Vagina (tissue), 2 donors: Measurements from ENCODE around the gene MIPEP. TPM values are rescaled to one million over a fixed set of nuclear protein-coding genes. Genes with fewer than 3 reads are reported as not detected.

ENCODE experiments used
- DNase-seq, 2 donors: peaks; one replicate each; pipeline ENCODE4 v3.0.0-alpha.2; 2017; ENCODE audit errors: extremely low spot score in 2 of 2
- H3K27ac ChIP-seq: fragments of 200-600 bp; sonication (generic); one replicate; pipeline ENCODE4 v1.5.1; 2019
- H3K27me3 ChIP-seq: fragments of 200-600 bp; sonication (generic); one replicate; pipeline ENCODE4 v1.5.1; 2019
- H3K36me3 ChIP-seq, 2 donors: fragments of 200-600 bp; sonication (generic); one replicate each; pipeline ENCODE4 v1.5.1; 2017 to 2019
- H3K4me1 ChIP-seq: fragments of 200-600 bp; sonication (generic); one replicate; pipeline ENCODE4 v1.5.1; 2019
- H3K4me3 ChIP-seq, 2 donors: fragments of 200-600 bp; sonication (generic); 1 replicate in 1 of 2; 2 replicates in 1 of 2; pipeline ENCODE4 v1.5.1; 2016 to 2019
- H3K9me3 ChIP-seq: fragments of 200-600 bp; sonication (generic); one replicate; pipeline ENCODE4 v1.5.1; 2019
- POLR2A ChIP-seq, 2 donors: fragments of 450-650 bp; IDR thresholded peaks; one replicate each; pipeline ENCODE4 v1.6.1; 2017; ENCODE audit warnings: antibody characterized with exemption in 2 of 2, mild to moderate bottlenecking in 2 of 2, moderate library complexity in 2 of 2
- POLR2AphosphoS5 ChIP-seq, 2 donors: sonication (generic); formaldehyde crosslinking; IDR thresholded peaks; one replicate each; pipeline ENCODE4 v1.9.0; 2017; ENCODE audit warnings: antibody characterized with exemption in 2 of 2, mild to moderate bottlenecking in 2 of 2, low read depth in 1 of 2; ENCODE audit not compliant: insufficient read depth in 1 of 2
- intact Hi-C: fragments of 100-400 bp; cut with DNase I; formaldehyde crosslinking; loops from one replicate; pipeline ENCODE4 v1.15.1; 2023
- total RNA-seq: library from RNA; depleted of rRNA; stranded (reverse); fragments of >200 nt; gene quantifications from one replicate; pipeline ENCODE4 v1.2.3, GENCODE V29; 2016
- TF ChIP-seq, protein P1 (sequence below), 3 experiments: fragments of 450-650 bp in 2 of 3; fragments of 200-600 bp in 1 of 3; sonication (generic) in 1 of 3; IDR thresholded peaks; one replicate each; pipeline ENCODE4 v1.5.1; 2017 to 2019; ENCODE audit warnings: antibody characterized with exemption in 3 of 3, mild to moderate bottlenecking in 2 of 3, moderate library complexity in 2 of 3

MIPEP gene
- total RNA-seq, 1 donor from 2014 or later, result 13.3 TPM

DNA sequence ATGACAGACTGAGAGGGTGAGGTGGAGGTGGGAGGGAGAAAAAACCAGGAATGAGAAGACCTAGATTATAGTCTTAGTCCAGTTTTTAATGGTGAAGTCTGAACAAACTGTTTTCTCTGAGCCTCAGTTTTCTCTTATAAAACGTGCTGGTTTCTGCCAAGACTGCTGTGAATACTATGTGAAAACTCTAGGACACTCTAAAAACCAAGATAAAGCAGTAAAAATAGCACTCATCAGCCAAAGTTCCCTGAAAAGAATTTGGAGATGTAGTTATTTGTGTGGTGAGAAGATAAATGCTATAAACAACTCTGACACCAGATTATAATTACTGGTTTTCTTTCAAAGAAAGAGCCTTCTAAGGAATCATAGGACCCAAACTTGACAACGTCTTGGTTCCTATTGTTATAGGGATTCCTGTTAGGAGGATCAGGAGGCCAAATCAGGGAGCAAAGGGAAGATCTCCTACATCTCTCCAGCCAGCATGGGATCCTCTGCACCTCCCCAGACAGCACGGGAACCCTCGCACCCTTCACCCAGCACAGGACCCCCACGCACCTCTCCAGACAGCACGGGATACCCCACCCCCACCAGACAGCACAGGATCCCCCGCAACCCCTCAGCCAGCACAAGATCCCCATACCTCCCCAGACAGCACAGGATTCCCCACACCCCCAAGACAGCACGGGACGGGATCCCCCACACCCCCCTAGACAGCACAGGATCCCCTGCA, 130.2 kb downstream of the MIPEP start:
- H3K27me3 ChIP-seq, result no peaks in the 10 kb centered on the region
- H3K27ac ChIP-seq, result no peak overlapping the region
- H3K9me3 ChIP-seq, result no peaks in the 10 kb centered on the region
- TF ChIP-seq, protein P1, sequence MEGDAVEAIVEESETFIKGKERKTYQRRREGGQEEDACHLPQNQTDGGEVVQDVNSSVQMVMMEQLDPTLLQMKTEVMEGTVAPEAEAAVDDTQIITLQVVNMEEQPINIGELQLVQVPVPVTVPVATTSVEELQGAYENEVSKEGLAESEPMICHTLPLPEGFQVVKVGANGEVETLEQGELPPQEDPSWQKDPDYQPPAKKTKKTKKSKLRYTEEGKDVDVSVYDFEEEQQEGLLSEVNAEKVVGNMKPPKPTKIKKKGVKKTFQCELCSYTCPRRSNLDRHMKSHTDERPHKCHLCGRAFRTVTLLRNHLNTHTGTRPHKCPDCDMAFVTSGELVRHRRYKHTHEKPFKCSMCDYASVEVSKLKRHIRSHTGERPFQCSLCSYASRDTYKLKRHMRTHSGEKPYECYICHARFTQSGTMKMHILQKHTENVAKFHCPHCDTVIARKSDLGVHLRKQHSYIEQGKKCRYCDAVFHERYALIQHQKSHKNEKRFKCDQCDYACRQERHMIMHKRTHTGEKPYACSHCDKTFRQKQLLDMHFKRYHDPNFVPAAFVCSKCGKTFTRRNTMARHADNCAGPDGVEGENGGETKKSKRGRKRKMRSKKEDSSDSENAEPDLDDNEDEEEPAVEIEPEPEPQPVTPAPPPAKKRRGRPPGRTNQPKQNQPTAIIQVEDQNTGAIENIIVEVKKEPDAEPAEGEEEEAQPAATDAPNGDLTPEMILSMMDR (IDR thresholded peaks at IDR 0.05), result no peak
- TF ChIP-seq POLR2AphosphoS5 (IDR thresholded peaks at IDR 0.05; ENCODE audit: insufficient read depth in 1 of 2, low read depth in 1 of 2) (no peak), POLR2A (IDR thresholded peaks at IDR 0.05) (no peak)
- DNase-seq, result no peak
- no peaks in the 10 kb centered on the region for H3K36me3 ChIP-seq
- intact Hi-C loops, result no loop called here
- H3K4me1 ChIP-seq, result no peaks in the 10 kb centered on the region
- H3K4me3 ChIP-seq, result no peak overlapping the region

DNA sequence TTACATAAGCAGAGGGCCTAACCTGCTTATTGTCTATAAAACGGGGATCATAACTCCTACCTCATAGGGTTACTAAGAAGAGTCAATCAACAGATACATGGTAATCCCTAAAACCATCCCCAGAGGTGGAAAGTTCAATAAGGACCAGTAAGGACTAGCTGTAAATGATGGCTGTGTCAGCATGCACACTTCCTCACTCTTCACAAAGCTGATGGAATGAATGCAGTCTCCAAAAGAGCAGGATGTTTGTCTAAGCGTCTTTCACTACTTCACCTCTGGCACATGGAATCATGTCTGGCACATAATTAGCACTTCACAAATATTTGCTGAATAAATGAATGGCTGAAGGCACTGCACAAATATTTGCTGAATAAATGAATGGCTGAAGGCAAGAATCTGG, 134.2 kb downstream of the MIPEP start:
- no peak for TF ChIP-seq POLR2AphosphoS5 (IDR thresholded peaks at IDR 0.05; ENCODE audit: insufficient read depth in 1 of 2, low read depth in 1 of 2)
- no peak for TF ChIP-seq POLR2A (IDR thresholded peaks at IDR 0.05)
- TF ChIP-seq, protein P1 (IDR thresholded peaks at IDR 0.05), result no peak
- DNase-seq, result no peak
- Histone ChIP-seq H3K4me1 (no peaks in the 10 kb centered on the region), H3K27ac (no peak overlapping the region), H3K4me3 (no peak overlapping the region), H3K9me3 (no peaks in the 10 kb centered on the region), H3K27me3 (no peaks in the 10 kb centered on the region), H3K36me3 (no peaks in the 10 kb centered on the region)
- intact Hi-C loops, result no loop called here

DNA sequence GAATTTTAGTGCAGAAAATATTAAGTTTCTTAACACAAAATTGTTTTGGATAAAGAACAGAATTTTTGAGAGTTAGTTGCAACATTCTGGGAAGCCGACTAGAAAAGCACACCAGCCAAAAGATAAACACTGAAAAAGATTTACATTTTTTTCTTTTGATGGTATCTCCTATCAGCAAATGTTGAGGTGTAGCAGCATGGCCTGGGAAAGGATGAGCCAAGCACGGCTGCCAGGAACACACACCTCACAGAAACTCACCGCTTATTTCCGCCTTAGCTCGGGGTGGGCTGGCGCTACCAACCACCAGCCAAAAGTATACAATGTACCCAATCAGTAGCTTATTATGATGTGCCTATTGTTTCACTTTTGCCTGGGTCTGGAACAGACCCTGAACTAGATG, 134.7 kb downstream of the MIPEP start:
- intact Hi-C loops, result no loop called here
- H3K36me3 ChIP-seq, result no peaks in the 10 kb centered on the region
- H3K27me3 ChIP-seq, result no peaks in the 10 kb centered on the region
- TF ChIP-seq POLR2AphosphoS5 (IDR thresholded peaks at IDR 0.05; ENCODE audit: insufficient read depth in 1 of 2, low read depth in 1 of 2), result no peak
- TF ChIP-seq, protein P1 (IDR thresholded peaks at IDR 0.05), result no peak
- no peak for TF ChIP-seq POLR2A (IDR thresholded peaks at IDR 0.05)
- H3K27ac ChIP-seq, result no peak overlapping the region
- H3K9me3 ChIP-seq, result no peaks in the 10 kb centered on the region
- no peaks in the 10 kb centered on the region for H3K4me1 ChIP-seq
- DNase-seq, result no peak
- H3K4me3 ChIP-seq, result no peak overlapping the region

DNA sequence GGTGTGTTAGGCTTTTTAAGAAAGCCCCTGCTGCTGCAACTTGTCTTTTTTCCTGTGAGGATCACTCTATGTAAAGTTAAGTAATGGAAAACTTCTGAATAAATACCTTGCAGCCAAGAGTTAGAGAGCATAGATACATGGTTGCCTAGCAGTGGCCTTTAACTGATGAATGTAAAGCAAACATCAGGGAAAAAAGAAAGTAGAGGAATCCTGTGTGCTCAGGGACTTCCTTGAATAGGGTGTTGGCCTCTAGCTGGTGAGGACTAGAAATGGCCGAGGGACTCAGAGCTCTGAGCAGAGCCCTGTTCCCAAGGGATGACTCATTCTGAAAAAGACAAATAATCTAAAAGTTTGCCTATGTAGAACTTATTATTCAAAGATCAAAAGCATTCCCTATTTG, 135.7 kb downstream of the MIPEP start:
- Histone ChIP-seq H3K27me3 (no peaks in the 10 kb centered on the region), H3K9me3 (no peaks in the 10 kb centered on the region), H3K27ac (no peak overlapping the region), H3K4me3 (no peak overlapping the region), H3K4me1 (peaks cover 7% of the 10 kb centered on the region), H3K36me3 (no peaks in the 10 kb centered on the region)
- TF ChIP-seq, protein P1 (IDR thresholded peaks at IDR 0.05), result no peak
- TF ChIP-seq POLR2A (IDR thresholded peaks at IDR 0.05), result no peak
- no peak for TF ChIP-seq POLR2AphosphoS5 (IDR thresholded peaks at IDR 0.05; ENCODE audit: insufficient read depth in 1 of 2, low read depth in 1 of 2)
- no peak for DNase-seq
- intact Hi-C loops, result no loop called here
